ENCODE results near the gene A4GALT. TPM values are rescaled to one million over a fixed set of nuclear protein-coding genes. Genes with fewer than 3 reads are reported as not detected.

Gene A4GALT
- total and polyA plus RNA-seq, 10 of the 15 experiments (the other 5 are each of a cell fraction or from before 2014, with no cell fraction given): 0.04 to 3.9 (median 2.3) TPM; not detected in 1

DNA sequence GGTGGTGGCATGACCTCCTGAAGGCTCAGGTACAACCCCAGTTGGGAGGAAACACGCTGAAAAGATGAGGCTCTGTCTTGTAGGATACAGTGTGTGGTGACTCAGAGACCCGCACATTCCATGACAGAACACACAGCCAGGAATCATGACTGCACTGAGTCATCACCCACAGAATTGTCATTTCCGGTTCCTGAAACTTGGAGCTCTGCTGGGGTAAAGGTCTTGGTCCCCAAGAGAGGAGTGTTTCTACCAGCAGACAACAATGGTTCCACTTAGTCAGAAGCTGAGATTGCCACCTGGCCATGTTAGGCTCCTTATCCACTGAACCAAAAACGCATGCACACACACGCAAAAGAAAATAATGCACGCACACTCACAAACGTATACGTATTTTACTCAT is 40.0 kb downstream of the A4GALT start:
- no peak overlapping the region for H3K4me2 ChIP-seq (ENCODE audit: control insufficient read depth, insufficient read depth)
- no peaks in the 10 kb centered on the region for H3K27me3 ChIP-seq (replicated peaks in 1 of 2; ENCODE audit: control insufficient read depth in 2 of 2, insufficient read depth in 2 of 2, low read length in 1 of 2)
- no peaks in the 10 kb centered on the region for H3K79me2 ChIP-seq (ENCODE audit: control insufficient read depth, insufficient read depth, low read length)
- DNase-seq (ENCODE audit: low read depth, low spot score) (no peak), ATAC-seq (no peak), FAIRE-seq (no peak)
- no peak overlapping the region for H3K27ac ChIP-seq (ENCODE audit: control insufficient read depth, insufficient read depth)
- no TSS peak for BruUV-seq (replicated peaks)
- in situ Hi-C loops (cut with MboI): no loop called here
- ChIA-PET SMC1A (ENCODE audit: uncharacterized antibody, unreplicated experiment) (no interaction called here), POLR2A (interaction anchor here (0.7 kb wide), 1 partner anchor 74 kb away, joined by 6 read pairs; no protein-coding TSS in a partner anchor), CTCF (interaction anchor here (0.7 kb wide), 1 partner anchor 27 kb away, joined by 3 read pairs; no protein-coding TSS in a partner anchor), RAD21 (ENCODE audit: unreplicated experiment) (no interaction called here)
- no peak for TF ChIP-seq STAT3 (IDR thresholded peaks at IDR 0.05; ENCODE audit: low read depth, low read length)
- no peak for TF ChIP-seq JUNB (IDR thresholded peaks at IDR 0.05)
- TF ChIP-seq SIX5 (IDR thresholded peaks at IDR 0.05; ENCODE audit: low read depth, low read length, severe bottlenecking): no peak
- no peak for TF ChIP-seq TCF3 (IDR thresholded peaks at IDR 0.05; ENCODE audit: borderline replicate concordance, insufficient read depth, low read depth, low read length)
- TF ChIP-seq, protein P1, sequence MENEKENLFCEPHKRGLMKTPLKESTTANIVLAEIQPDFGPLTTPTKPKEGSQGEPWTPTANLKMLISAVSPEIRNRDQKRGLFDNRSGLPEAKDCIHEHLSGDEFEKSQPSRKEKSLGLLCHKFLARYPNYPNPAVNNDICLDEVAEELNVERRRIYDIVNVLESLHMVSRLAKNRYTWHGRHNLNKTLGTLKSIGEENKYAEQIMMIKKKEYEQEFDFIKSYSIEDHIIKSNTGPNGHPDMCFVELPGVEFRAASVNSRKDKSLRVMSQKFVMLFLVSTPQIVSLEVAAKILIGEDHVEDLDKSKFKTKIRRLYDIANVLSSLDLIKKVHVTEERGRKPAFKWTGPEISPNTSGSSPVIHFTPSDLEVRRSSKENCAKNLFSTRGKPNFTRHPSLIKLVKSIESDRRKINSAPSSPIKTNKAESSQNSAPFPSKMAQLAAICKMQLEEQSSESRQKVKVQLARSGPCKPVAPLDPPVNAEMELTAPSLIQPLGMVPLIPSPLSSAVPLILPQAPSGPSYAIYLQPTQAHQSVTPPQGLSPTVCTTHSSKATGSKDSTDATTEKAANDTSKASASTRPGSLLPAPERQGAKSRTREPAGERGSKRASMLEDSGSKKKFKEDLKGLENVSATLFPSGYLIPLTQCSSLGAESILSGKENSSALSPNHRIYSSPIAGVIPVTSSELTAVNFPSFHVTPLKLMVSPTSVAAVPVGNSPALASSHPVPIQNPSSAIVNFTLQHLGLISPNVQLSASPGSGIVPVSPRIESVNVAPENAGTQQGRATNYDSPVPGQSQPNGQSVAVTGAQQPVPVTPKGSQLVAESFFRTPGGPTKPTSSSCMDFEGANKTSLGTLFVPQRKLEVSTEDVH (IDR thresholded peaks at IDR 0.05; ENCODE audit: low read depth, partially characterized antibody): no peak
- TF ChIP-seq KDM1A (IDR thresholded peaks at IDR 0.05; ENCODE audit: borderline replicate concordance): no peak
- no peak for TF ChIP-seq DPF2 (IDR thresholded peaks at IDR 0.05)
- TF ChIP-seq SREBF1 (IDR thresholded peaks at IDR 0.05; ENCODE audit: low read length): no peak
- no peak for TF ChIP-seq SPI1 (IDR thresholded peaks at IDR 0.05; ENCODE audit: borderline replicate concordance, insufficient read depth, low read depth, low read length)
- no peak for TF ChIP-seq MEF2B (IDR thresholded peaks at IDR 0.05; ENCODE audit: partially characterized antibody, poor library complexity, severe bottlenecking)
- TF ChIP-seq, protein P2, sequence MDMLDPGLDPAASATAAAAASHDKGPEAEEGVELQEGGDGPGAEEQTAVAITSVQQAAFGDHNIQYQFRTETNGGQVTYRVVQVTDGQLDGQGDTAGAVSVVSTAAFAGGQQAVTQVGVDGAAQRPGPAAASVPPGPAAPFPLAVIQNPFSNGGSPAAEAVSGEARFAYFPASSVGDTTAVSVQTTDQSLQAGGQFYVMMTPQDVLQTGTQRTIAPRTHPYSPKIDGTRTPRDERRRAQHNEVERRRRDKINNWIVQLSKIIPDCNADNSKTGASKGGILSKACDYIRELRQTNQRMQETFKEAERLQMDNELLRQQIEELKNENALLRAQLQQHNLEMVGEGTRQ (IDR thresholded peaks at IDR 0.05; ENCODE audit: borderline replicate concordance, low read depth, low read length): no peak
- TF ChIP-seq STAT1 (conservative IDR thresholded peaks at IDR 0.05): no peak
- no peaks in the 10 kb centered on the region for H3K36me3 ChIP-seq (ENCODE audit: control insufficient read depth in 2 of 2, insufficient read depth in 2 of 2, low read length in 1 of 2)
- peaks cover 18% of the 10 kb centered on the region; the same call in 2 of the 3 replicates for H3K9me3 ChIP-seq (replicated peaks; ENCODE audit: control insufficient read depth, insufficient read depth, low read length)
- no peaks in the 10 kb centered on the region for H4K20me1 ChIP-seq (ENCODE audit: control insufficient read depth, insufficient read depth)
- no peak overlapping the region for H2AFZ ChIP-seq (ENCODE audit: control insufficient read depth, low read depth, low read length)
- no peak overlapping the region for H3K4me3 ChIP-seq
- intact Hi-C loops (cut with micrococcal nuclease; ENCODE audit: unreplicated experiment): no loop called here
- no peaks in the 10 kb centered on the region for H3K4me1 ChIP-seq (ENCODE audit: control insufficient read depth, insufficient read depth, low read length)
- H3K9ac ChIP-seq (ENCODE audit: control insufficient read depth, insufficient read depth, low read length): no peak overlapping the region
- WGBS (ENCODE audit: insufficient coverage, insufficient replicate concordance, low lambda C conversion rate, missing lambda C conversion rate): 81% methylated on average over 8 of the region's 8 CpGs
